Glutamatergic neuron (in vitro differentiated cells): ENCODE measurements around the gene MRPL14. TPM values are rescaled to one million over a fixed set of nuclear protein-coding genes. Genes with fewer than 3 reads are reported as not detected.
A peak's percentile ranks its signal among the peaks of the same experiment; 100 is the strongest.

Experiments
- DNase-seq: peaks from one replicate; pipeline ENCODE4 v3.0.0; 2022
- H3K27ac Mint-ChIP-seq: one replicate; pipeline ENCODE4 v1.8.0; 2020; ENCODE audit warnings: mild to moderate bottlenecking, mixed read lengths, inconsistent platforms; ENCODE audit not compliant: unreplicated experiment
- H3K27me3 Mint-ChIP-seq: one replicate; pipeline ENCODE4 v1.8.0; 2020; ENCODE audit warnings: mild to moderate bottlenecking, moderate library complexity, mixed read lengths, inconsistent platforms; ENCODE audit not compliant: unreplicated experiment
- H3K36me3 Mint-ChIP-seq: one replicate; pipeline ENCODE4 v1.8.0; 2020; ENCODE audit warnings: mild to moderate bottlenecking, mixed read lengths, inconsistent platforms; ENCODE audit not compliant: unreplicated experiment
- H3K4me1 Mint-ChIP-seq: one replicate; pipeline ENCODE4 v1.8.0; 2020; ENCODE audit warnings: mild to moderate bottlenecking, low read depth, mixed read lengths, inconsistent platforms; ENCODE audit not compliant: unreplicated experiment
- H3K4me3 Mint-ChIP-seq: one replicate; pipeline ENCODE4 v1.8.0; 2020; ENCODE audit warnings: mild to moderate bottlenecking, mixed read lengths, inconsistent platforms; ENCODE audit not compliant: unreplicated experiment
- H3K9me3 Mint-ChIP-seq: one replicate; pipeline ENCODE4 v1.8.0; 2020; ENCODE audit warnings: mild to moderate bottlenecking, moderate library complexity, mixed read lengths, inconsistent platforms; ENCODE audit not compliant: unreplicated experiment
- CTCF ChIP-seq: fragments of 200-600 bp; sonication (generic); IDR thresholded peaks from one replicate; pipeline ENCODE4 v1.5.0; 2021; ENCODE audit not compliant: partially characterized antibody, unreplicated experiment
- total RNA-seq: library from RNA; stranded (reverse); fragmentation: NEBNext Ultra II Directional; extraction: Animal tissue kit (Norgen Biotek cat#: 25700); gene quantifications from one replicate; pipeline ENCODE4 v1.2.1, GENCODE V29; 2021; ENCODE audit not compliant: unreplicated experiment

The MRPL14 gene
- total RNA-seq, 1 donor from 2014 or later: 31.7 TPM

DNA sequence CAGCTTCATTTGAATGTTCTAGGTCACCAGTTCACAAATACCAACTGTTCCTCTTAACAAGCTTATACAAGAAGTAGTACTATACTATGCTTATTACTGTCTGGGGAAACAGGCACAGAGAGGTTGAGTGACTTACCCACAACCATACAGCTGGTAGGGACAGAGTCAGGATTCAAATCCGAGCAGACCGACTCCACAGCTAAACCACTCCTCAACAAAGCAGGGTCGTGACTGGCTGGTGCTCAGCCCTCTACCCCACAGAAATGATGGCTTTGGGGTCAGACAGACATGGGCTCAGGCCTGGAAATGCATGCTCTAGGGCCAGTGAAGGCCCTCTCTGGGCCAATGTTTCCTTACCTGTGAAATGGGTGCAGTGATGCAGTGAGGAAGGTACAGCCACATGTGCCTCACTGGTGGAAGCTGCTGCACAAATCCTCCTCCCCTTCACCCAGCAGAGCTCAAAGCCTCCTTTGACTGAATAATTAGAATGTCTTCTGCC, 63.6 kb downstream of the MRPL14 start:
- H3K27me3 Mint-ChIP-seq: peaks cover 3% of the 10 kb centered on the region
- no peaks in the 10 kb centered on the region for H3K4me1 Mint-ChIP-seq
- DNase-seq: no peak
- H3K9me3 Mint-ChIP-seq: peaks cover 5% of the 10 kb centered on the region
- H3K4me3 Mint-ChIP-seq: no peak overlapping the region
- no peak for TF ChIP-seq CTCF
- H3K27ac Mint-ChIP-seq: peak overlapping the region; percentile 52
- H3K36me3 Mint-ChIP-seq: no peaks in the 10 kb centered on the region

Other genes starting within 250 kb of the MRPL14 start
- 148 TPM for gene TMEM63B, start 102 bp upstream of the MRPL14 start, total RNA-seq
- gene CAPN11, start 31.4 kb upstream of the MRPL14 start, total RNA-seq: not detected
- 0.91 TPM for gene MYMX, start 89.5 kb upstream of the MRPL14 start, total RNA-seq
- gene SLC29A1, start 96.1 kb upstream of the MRPL14 start, total RNA-seq: 20.0 TPM
- 771 TPM for gene HSP90AB1, start 119.6 kb upstream of the MRPL14 start, total RNA-seq
- 71.8 TPM for gene SLC35B2, start 130.1 kb upstream of the MRPL14 start, total RNA-seq
- 15.3 TPM for gene NFKBIE, start 138.1 kb upstream of the MRPL14 start, total RNA-seq
- gene TMEM151B, start 143.0 kb upstream of the MRPL14 start, total RNA-seq: 51.3 TPM
- 41.7 TPM for gene AARS2, start 185.9 kb upstream of the MRPL14 start, total RNA-seq
- gene SPATS1, start 215.2 kb upstream of the MRPL14 start, total RNA-seq: not detected